GM21529 (cell line): Measurements from ENCODE around the gene DCUN1D1.
A peak's percentile ranks its signal among the peaks of the same experiment; 100 is the strongest.

Experiments used
- ATAC-seq: cut with Tn5 transposase; IDR thresholded peaks from one replicate; pipeline ENCODE4 v1.9.1; 2021; ENCODE audit not compliant: unreplicated experiment

The DCUN1D1 gene

DNA sequence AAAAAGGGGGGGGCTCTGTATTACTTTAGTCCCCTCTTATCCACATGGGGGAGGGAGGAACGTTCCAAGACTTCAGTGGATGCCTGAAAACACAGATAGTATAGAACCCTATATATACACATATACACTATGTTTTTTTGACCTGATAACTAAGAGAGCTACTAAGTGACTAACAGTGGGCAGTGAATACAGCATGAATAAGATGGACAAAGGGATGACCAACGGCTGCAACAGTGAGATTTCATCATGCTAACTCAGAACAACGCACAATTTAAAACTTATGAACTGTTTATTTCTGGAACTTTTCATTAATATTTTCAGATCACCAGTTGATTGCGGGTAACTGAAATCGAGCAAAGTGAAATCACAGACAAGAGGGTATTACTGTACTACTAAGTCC is 7.3 kb downstream of the DCUN1D1 start:
- ATAC-seq, result no peak

GRCh38 chr3:182972387-182972786 is 8.0 kb downstream of the DCUN1D1 start:
- ATAC-seq, result no peak

DNA sequence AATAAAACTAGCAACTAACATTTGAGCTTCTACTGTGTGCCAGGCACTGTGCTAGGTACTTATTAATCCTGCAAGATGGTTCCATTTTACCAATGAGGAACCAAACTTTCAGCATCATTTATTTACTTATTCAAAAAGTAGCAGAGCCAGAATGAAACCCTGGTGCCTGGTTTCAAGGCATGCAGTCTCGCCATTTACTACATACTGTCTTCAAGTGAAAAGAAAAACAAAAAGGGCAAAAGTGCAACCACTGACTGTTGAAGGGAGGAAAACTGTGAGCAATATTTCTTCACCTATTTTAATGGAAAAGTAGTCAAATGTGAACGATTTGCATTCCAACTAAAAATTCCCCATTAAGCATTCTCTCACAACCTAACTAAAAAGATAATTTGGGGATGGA is 8.7 kb downstream of the DCUN1D1 start:
- ATAC-seq, result peak; percentile 50

- no peak for ATAC-seq
Observed at GRCh38 chr3:182970811-182971418, 9.4 kb downstream of the DCUN1D1 start.

- ATAC-seq, result no peak
Observed at GRCh38 chr3:182969853-182970252, 10.5 kb downstream of the DCUN1D1 start.

- no peak for ATAC-seq
Observed at GRCh38 chr3:182969277-182969676, 11.1 kb downstream of the DCUN1D1 start.

DNA sequence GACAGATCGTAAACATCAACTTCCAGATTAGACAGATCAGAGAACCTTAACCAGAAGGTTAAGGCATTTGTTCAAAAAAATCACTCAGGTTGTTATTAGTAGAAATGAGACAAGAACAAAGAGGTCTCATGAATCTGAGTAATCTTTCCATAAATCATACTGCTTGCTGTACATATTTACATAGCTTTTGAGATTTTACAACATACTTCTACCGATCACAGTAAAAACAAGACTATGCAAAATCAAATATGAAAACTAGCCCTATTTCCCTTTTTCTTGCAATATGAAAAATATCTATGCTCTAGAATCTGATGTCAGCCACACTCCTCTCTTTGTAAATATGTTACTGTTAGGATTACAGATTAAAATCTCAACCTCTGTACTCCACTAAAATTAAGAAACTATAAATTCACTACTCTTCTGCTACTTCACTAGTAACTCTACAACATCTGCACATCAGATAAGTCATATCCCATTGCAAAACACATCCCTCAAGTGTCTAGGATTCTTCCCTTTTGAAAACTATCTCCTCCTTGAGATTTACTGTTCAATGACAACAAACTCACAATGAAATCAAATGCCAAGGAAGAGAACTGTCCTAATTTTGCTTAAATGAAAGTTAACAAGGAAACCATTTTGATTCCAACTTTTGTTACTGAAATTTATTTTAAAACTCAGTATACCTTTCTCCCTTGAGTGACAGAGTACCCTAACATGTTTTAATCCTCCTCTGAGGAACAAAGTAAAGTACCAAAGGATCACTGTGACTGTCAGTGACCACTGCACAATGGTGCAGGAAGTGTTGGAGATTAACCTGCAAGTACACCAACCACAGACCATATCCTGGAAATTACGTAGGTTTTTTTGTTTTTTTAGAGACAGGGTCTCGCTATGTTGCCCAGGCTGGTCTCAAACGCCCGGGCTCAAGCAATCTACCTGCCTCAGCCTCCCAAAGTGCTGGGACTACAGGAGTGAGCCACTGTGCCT is 12.8 kb downstream of the DCUN1D1 start:
- peak; percentile 64 for ATAC-seq

DNA sequence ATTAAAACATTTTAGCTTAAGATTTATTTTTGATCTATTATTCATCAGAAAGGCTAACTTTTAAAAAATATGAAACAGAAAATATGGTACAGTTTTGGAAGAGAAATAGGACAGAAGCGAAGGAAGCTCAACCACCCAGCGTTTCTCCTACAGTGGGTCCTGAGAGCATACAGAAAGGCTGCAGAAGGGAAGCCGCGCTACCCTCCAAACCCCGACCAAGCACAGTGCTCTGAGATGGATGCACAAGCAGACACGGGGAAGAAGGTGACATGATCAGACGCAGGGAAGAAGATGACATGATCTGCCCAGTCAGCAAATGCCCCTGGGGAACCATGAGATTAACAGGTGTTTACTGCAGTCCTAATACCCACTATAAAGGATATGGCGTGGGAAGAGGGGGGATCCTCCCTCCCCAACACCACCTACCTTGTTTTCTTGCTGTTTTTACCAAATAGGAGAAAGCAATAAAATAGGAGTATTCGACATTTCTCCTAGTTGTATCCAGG is 14.4 kb downstream of the DCUN1D1 start:
- no peak for ATAC-seq

DNA sequence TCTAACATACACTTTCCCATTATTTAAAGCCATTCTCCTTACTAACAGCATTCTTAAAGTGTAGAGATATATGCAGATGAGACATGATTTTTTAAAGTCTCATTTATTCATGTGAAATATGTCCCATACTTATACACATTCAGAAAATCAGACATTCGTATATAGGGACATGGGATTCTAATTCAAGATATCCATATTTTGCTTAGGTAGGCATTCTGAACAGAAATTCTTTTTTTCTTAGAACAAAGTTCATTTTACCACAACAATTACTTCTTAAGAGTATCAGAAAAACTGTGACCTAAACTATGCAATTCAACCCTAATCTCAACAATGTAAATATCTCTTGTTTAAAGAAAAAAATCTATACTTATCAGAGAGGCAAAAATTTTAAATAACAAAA is 16.2 kb downstream of the DCUN1D1 start:
- ATAC-seq, result no peak

DNA sequence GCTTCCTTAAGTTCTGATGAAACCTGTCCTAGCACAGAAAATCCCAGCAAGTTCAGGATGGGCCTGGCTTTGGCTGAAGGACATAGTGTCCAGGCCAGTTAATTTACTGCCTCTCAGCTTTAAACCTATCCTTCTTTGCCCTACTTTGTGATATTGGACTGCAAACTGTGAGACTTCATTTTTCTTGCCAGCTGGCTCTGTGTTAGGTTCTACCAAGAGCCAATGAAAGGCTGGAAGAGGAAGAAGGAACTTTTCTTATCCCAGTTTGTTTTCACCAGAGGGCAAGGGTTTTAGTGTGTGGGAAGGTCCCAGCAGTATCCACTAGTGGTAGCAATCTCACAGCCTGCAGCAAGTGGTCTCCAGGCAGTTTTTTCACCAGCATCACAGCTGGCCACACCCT is 18.2 kb downstream of the DCUN1D1 start:
- no peak for ATAC-seq

GRCh38 chr3:182959474-182960350 is 20.6 kb downstream of the DCUN1D1 start:
- no peak for ATAC-seq

- no peak for ATAC-seq
Observed at GRCh38 chr3:182957676-182958266, 22.6 kb downstream of the DCUN1D1 start.

GRCh38 chr3:182957226-182957625 is 23.1 kb downstream of the DCUN1D1 start:
- no peak for ATAC-seq

GRCh38 chr3:182954553-182955235 is 25.6 kb downstream of the DCUN1D1 start:
- ATAC-seq, result peak; percentile 92

DNA sequence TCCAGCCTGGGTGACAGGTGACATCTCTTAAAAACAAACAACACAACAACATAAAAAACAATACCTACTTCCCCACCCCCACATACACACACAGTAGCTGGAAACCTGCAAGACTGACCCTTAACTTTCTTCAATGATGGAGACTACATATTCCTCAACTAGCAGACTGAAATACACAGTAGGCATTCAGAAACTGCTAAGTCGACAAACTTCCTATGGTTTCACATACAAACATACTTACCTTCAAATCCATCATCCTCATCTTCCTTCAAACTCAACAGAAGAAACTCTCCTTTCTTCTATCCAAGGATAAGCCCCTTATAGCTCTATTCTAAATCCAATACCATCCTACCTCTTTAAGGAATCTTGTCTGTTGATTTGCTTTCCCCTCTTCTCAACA is 30.6 kb downstream of the DCUN1D1 start:
- no peak for ATAC-seq

GRCh38 chr3:182948305-182948704 is 32.0 kb downstream of the DCUN1D1 start:
- ATAC-seq, result no peak

- no peak for ATAC-seq
Observed at GRCh38 chr3:182947888-182948287, 32.5 kb downstream of the DCUN1D1 start.

- ATAC-seq, result no peak
Observed at GRCh38 chr3:182941719-182942118, 38.6 kb downstream of the DCUN1D1 start.

DNA sequence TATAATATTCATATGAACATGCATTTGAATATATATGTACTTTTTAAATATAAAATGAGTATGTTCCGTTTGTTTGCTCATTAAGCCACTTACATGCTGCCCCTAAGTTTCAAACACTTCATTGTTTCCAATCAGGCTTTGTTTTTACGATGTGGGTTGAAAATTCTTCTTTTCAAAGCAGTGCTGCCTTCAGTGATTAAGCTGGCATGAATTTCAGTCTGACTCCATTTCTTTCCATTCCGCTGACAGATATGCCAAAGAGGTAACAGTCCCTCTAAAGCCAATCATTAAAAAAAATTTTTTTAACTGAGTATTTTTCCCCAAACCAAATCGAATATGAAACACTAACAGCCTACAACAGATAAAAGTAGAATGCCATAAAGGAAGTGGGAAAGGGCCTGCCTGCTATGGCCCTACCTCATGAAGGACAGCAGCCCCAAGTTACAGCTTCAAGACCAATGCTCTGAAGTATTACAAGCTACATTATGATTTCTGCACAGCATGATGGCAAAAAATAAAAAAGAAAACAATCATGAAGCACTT is 40.0 kb downstream of the DCUN1D1 start:
- ATAC-seq, result no peak
